Thyroid gland (tissue), 4 donors: ENCODE data around the gene GSTO2. TPM values are rescaled to one million over a fixed set of nuclear protein-coding genes. Genes with fewer than 3 reads are reported as not detected.
"Not testable (repeated sequence)": the region's sequence is repeated elsewhere in the genome, so short reads cannot be mapped to it uniquely, and the experiment has no call there.

Experiments used
- DNase-seq, 2 donors: peaks; one replicate each; pipeline ENCODE4 v3.0.0-alpha.2; 2019
- H3K27ac ChIP-seq, 3 donors: fragments of 200-600 bp; sonication (generic); 1 replicate in 2 of 3; 2 replicates in 1 of 3; pipeline ENCODE4 v1.5.1; 2016 to 2019; ENCODE audit warnings: mild to moderate bottlenecking in 1 of 3, moderate library complexity in 1 of 3
- H3K27me3 ChIP-seq: fragments of 200-600 bp; sonication (generic); one replicate; pipeline ENCODE4 v1.5.1; 2019
- H3K36me3 ChIP-seq, 2 donors: fragments of 200-600 bp; sonication (generic); one replicate each; pipeline ENCODE4 v1.5.1; 2016 to 2019
- H3K4me1 ChIP-seq, 2 donors: fragments of 200-600 bp; sonication (generic); one replicate each; pipeline ENCODE4 v1.5.1; 2017 to 2019
- H3K4me3 ChIP-seq, 3 donors: fragments of 200-600 bp; sonication (generic); replicated peaks in 1 of 3; 1 replicate in 2 of 3; 2 replicates in 1 of 3; pipeline ENCODE4 v1.5.1; 2016; ENCODE audit warnings: mild to moderate bottlenecking in 1 of 3
- H3K9me3 ChIP-seq: fragments of 200-600 bp; sonication (generic); one replicate; pipeline ENCODE4 v1.5.1; 2017
- POLR2A ChIP-seq, 2 donors: fragments of 450-650 bp; IDR thresholded peaks; one replicate each; pipeline ENCODE4 v1.6.1; 2017; ENCODE audit warnings: antibody characterized with exemption in 2 of 2, mild to moderate bottlenecking in 2 of 2, moderate library complexity in 1 of 2
- WGBS, 2 donors: methylation state at CpG; one replicate each; pipeline ENCODE4 v1.1.5; 2017; 5-methylcytosine and 5-hydroxymethylcytosine counted together
- intact Hi-C: fragments of 100-400 bp; cut with DNase I; formaldehyde crosslinking; loops from one replicate; pipeline ENCODE4 v1.15.1; 2023
- total RNA-seq, 4 donors: library from RNA; depleted of rRNA; stranded (reverse); fragments of >200 nt; gene quantifications; one replicate each; pipeline ENCODE4 v1.2.3, GENCODE V29; 2016
- TF ChIP-seq, protein P1 (sequence below), 6 experiments: fragments of 200-600 bp in 3 of 6; fragments of 450-650 bp in 3 of 6; sonication (generic) in 3 of 6; IDR thresholded peaks; one replicate each; pipeline ENCODE4 v1.5.1; 2016 to 2019; ENCODE audit warnings: antibody characterized with exemption in 6 of 6, mild to moderate bottlenecking in 2 of 6, inconsistent platforms in 1 of 6, moderate library complexity in 1 of 6

GSTO2 gene
- total RNA-seq, 4 donors from 2014 or later: 7.5 to 16.3 (median 12.8) TPM

DNA sequence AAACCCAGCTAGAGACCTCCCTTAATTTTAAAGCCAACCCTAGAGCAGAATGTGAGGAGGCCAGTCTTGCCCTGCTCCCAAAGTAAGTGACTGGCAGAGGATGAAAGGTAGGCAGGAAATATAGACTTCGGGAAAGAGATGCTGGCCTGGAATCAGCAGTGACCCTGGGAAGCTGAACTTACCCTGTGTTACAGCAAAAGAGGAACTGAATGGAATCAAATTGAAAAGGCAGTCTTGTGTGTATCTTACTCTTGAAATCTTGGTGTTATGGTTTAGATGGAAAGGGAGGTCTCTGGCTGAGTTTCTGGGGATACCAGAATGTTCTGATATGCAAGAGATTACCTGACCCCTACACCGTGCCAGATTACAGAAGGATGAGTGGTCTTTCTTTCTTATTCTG is 28.9 kb upstream of the GSTO2 start:
- H3K27ac ChIP-seq: no peak overlapping the region
- H3K4me1 ChIP-seq: no peaks in the 10 kb centered on the region
- H3K27me3 ChIP-seq: no peaks in the 10 kb centered on the region
- whole genome bisulfite sequencing, 2 donors: 63 to 67% methylated on average over 2 of the region's 2 CpGs
- H3K36me3 ChIP-seq: no peaks in the 10 kb centered on the region
- H3K9me3 ChIP-seq: no peaks in the 10 kb centered on the region
- intact Hi-C loops: no loop called here
- H3K4me3 ChIP-seq: no peak overlapping the region
- no peak for DNase-seq
- TF ChIP-seq, protein P1, sequence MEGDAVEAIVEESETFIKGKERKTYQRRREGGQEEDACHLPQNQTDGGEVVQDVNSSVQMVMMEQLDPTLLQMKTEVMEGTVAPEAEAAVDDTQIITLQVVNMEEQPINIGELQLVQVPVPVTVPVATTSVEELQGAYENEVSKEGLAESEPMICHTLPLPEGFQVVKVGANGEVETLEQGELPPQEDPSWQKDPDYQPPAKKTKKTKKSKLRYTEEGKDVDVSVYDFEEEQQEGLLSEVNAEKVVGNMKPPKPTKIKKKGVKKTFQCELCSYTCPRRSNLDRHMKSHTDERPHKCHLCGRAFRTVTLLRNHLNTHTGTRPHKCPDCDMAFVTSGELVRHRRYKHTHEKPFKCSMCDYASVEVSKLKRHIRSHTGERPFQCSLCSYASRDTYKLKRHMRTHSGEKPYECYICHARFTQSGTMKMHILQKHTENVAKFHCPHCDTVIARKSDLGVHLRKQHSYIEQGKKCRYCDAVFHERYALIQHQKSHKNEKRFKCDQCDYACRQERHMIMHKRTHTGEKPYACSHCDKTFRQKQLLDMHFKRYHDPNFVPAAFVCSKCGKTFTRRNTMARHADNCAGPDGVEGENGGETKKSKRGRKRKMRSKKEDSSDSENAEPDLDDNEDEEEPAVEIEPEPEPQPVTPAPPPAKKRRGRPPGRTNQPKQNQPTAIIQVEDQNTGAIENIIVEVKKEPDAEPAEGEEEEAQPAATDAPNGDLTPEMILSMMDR (IDR thresholded peaks at IDR 0.05): no peak
- no peak for TF ChIP-seq POLR2A (IDR thresholded peaks at IDR 0.05)

DNA sequence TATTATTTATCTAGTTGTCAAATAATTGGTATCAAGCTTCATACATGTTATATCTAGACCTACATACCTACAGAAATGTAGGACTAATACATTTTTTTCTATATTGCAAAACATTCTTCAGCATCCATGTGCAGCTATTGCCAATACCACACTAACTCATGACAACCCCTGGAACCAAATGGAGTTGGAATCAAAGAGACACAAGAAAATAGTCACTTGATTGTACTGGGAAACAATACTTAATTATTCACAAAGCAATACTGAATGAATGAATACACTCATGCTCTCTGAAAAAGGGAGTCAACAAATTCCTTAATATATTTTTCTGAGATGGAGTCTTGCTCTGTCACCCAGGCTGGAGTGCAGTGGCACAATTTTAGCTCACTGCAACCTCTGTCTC is 26.4 kb upstream of the GSTO2 start:
- DNase-seq: no peak
- TF ChIP-seq POLR2A (IDR thresholded peaks at IDR 0.05): no peak
- TF ChIP-seq, protein P1 (IDR thresholded peaks at IDR 0.05): no peak
- Histone ChIP-seq H3K36me3 (no peaks in the 10 kb centered on the region), H3K9me3 (no peaks in the 10 kb centered on the region), H3K27me3 (no peaks in the 10 kb centered on the region), H3K4me1 (no peaks in the 10 kb centered on the region), H3K27ac (no peak overlapping the region), H3K4me3 (no peak overlapping the region)
- intact Hi-C loops: no loop called here

DNA sequence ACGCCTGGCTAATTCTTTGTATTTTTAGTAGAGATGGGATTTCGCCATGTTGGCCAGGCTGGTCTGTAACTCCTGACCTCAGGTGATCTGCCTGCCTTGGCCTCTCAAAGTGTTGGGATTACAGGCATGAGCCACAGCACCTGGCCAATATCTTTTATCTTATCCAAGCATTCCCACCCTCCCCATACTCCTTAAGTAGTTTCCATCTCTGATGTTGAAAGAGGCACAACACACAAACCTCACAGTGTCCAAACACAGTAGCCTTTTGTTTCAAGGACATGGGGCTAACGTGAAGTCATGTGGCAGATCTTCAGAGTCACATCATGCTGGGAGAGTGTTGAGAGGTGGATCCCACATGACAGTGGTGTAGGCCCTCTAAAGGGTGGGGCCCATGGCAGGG is 26.0 kb upstream of the GSTO2 start:
- WGBS, 2 donors: 79 to 84% methylated on average over 3 of the region's 3 CpGs
- H3K27ac ChIP-seq, intact Hi-C loops, H3K9me3 ChIP-seq, H3K36me3 ChIP-seq, H3K27me3 ChIP-seq, H3K4me3 ChIP-seq, H3K4me1 ChIP-seq, DNase-seq: not testable (repeated sequence)

DNA sequence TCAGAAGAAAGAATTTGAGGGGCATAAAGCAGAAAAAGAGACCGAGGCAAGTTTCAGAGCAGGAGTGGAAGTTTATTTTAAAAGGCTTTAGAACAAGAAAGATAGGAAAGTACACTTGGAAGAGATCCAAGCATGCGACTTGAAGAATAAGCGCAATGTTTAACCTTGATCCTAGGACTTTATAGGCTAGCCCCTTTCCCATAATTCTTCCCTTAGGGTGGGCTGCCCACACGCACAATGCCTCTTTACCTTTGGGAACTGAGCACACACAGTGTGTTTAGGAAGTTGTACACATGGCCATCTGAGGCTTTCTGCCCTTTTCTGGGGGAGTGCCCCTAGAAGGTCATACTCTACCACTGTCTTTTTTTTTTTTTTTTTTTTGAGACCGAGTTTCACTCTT is 25.5 kb upstream of the GSTO2 start:
- TF ChIP-seq POLR2A (IDR thresholded peaks at IDR 0.05): no peak
- TF ChIP-seq, protein P1 (IDR thresholded peaks at IDR 0.05): no peak
- H3K9me3 ChIP-seq: no peaks in the 10 kb centered on the region
- no peak overlapping the region for H3K27ac ChIP-seq
- no peaks in the 10 kb centered on the region for H3K4me1 ChIP-seq
- intact Hi-C loops: no loop called here
- no peaks in the 10 kb centered on the region for H3K27me3 ChIP-seq
- no peak for DNase-seq
- 42 to 55% methylated on average over 5 of the region's 5 CpGs for WGBS, 2 donors
- no peaks in the 10 kb centered on the region for H3K36me3 ChIP-seq
- no peak overlapping the region for H3K4me3 ChIP-seq

DNA sequence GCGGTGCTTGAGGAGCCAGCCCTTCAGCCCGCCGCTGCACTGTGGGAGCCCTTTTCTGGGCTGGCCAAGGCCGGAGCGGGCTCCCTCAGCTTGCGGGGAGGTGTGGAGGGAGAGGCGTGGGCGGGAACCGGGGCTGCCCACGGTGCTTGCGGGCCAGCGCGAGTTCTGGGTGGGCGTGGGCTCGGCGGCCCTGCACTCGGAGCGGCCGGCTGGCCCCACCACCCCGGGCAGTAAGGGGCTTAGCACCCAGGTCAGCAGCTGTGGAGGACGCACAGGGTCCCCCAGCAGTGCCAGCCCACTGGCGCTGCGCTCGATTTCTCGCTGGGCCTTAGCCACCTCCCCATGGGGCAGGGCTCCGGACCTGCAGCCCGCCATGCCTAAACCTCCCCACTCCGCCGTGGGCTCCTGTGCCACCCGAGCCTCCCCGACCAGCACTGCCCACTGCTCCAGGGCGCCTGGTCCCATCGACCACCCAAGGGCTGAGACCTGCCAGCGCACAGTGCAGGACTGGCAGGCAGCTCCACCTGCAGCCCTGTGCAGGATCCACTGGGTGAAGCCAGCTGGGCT is 23.8 kb upstream of the GSTO2 start:
- no peaks in the 10 kb centered on the region for H3K4me1 ChIP-seq
- DNase-seq: no peak
- WGBS, 2 donors: 98 to 99% methylated on average over 5 to 13 of the region's 34 CpGs

More for the DNA sequence above, 23.8 kb upstream of the GSTO2 start:
- H3K4me3 ChIP-seq: no peak overlapping the region
- no peaks in the 10 kb centered on the region for H3K27me3 ChIP-seq
- no peak for TF ChIP-seq POLR2A (IDR thresholded peaks at IDR 0.05)
- TF ChIP-seq, protein P1 (IDR thresholded peaks at IDR 0.05): no peak
- H3K27ac ChIP-seq: no peak overlapping the region
- H3K36me3 ChIP-seq: no peaks in the 10 kb centered on the region
- intact Hi-C loops: no loop called here
- H3K9me3 ChIP-seq: no peaks in the 10 kb centered on the region
